Activated CD4-positive, alpha-beta T cell treated with anti-CD3 and anti-CD28 coated beads for 48 hours (primary cell): ENCODE measurements around the gene CEP95.
"Not testable (repeated sequence)": the region's sequence is repeated elsewhere in the genome, so short reads cannot be mapped to it uniquely, and the experiment has no call there.

ENCODE experiments used
- DNase-seq: peaks from one replicate; pipeline ENCODE4 v3.0.0-alpha.2; 2020

CEP95 gene, protein sequence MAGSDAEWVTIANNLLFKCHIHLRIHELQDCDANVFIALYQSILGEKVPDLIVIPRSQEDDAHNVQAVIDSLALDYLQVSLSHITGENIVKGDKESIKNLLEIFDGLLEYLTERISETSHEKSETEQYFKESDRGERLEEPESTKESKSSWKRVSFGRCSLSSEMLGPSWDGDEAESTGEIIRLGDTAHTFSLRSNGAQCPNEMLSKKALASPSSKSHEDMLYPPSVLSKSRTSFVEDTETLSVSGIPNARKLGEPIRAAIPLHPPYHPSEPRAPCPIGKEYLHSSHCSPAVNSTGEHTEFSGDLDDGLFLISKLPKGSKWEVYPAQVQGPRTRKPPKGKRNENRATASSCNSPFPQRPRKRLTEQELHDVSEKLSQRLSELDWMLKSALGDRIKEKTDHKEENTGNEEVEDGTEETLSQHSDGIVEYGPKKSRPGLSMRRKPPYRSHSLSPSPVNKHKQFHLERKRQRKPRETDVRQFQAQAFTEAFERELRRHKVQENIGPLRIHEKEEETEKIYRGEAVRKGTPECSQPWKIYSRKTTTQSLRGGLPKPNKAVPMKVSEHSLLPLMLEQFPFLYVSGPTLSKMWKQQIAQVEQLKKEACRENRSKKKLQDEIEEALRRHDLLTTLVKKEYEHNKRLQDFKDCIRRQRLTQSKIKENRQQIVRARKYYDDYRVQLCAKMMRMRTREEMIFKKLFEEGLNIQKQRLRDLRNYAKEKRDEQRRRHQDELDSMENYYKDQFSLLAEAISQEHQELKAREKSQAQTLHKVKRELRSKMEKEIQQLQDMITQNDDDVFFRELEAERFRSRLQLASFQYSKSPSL

DNA sequence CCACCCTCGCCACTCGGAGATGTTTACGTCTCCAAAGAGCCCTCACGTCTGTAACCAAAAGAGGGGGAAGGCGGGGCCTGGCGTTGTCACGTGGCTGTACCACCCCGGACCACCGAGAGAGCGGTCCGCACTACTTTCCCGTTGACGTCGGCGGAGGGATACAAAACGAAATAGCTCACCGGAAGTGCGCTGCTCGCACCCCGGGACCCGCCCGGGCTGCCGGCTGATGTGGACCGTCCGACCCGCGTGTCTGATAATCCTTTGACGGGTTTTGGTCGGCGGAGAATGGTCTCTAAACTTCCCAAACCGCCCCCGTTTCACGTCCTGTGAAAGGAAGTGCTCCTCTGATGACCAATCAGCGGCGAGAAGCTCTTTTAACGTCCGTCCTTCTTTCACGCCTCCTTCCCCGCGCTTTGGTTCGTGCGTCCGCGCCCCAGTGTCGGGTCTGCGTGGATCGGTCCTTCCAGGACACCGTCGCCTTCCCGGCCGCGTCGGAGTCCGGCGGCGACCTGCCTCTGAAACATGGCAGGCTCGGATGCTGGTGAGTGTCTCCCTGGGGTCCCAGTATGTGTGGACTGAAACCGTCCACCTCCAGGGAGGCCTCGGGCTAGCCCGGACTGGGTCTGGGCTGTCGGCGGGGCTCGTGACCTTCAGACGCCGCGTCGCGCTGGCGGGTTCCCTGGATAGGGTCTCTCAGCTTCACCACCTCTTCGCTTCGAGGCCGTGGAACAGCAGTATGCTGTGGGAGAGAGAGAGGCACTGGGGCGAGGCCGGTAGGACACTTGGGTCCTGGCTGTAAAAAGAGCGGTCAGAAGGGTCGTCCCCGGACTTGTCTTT, at the start of gene CEP95:
Gene CEP95, plus strand, starts transcription at position 402 of the 837 bp plus-strand sequence. Its CDS starts 121 bp downstream, at position 523.
- DNase-seq = peak; percentile 97

DNA sequence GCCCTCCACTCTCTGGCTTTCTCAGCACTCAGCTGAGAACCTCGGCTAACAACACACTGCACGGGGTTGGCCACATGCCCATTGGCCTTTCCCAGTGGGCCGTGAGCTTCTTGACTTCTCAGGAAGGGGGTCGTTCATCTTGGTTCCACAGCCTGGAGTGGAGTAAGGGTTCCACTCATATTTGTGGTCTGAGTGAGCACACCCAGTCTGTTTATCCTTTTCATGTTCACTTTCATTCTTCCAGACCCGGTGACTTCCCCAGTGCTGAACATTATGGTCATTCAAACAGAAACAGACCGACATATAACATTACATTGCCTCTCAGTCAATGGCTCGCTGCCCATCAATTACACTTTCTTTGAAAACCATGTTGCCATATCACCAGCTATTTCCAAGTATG, 49.6 kb upstream of the CEP95 start:
- DNase-seq = no peak

DNA sequence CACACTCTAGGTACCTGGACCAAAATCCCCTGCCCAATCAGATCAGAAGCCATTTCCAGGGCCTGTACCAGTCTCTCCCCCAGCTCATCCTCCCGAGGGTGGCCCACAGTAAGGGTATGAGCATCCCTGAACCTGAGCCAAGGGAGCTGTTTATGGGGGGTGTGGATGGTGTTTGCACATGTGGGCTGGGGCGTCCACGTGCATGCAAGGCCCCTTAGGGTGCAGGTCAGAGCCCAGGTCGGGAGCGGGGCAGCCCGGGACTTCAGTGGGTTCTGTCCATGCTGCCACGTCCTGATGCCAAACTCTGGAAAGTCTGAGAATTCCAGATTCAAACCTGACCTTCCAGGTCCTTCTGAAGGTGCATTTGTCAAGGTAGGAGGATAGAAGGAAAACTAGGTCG, 48.0 kb upstream of the CEP95 start:
- no peak for DNase-seq

DNA sequence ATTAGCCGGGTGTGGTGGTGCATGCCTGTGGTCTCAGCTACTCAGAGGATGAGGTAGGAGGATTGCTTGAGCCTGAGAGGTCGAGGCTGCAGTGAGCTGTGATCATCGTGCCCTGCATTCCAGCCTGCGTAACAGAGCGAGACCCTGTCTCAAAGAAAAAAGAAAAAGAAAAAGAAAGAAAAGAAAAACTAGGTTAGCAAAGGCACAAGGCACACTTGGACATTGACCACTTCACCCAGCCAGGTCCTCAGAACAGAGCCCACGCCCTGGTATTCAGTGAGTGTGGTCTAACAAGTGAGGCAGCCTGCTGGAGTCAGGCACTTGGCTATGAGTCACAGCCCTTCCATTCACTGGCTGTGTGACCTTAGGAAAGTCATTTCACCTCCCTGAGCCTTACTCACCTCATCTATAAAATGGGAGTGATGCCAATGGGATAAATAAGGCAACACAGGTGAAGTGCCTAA, 47.5 kb upstream of the CEP95 start:
- no peak for DNase-seq

DNA sequence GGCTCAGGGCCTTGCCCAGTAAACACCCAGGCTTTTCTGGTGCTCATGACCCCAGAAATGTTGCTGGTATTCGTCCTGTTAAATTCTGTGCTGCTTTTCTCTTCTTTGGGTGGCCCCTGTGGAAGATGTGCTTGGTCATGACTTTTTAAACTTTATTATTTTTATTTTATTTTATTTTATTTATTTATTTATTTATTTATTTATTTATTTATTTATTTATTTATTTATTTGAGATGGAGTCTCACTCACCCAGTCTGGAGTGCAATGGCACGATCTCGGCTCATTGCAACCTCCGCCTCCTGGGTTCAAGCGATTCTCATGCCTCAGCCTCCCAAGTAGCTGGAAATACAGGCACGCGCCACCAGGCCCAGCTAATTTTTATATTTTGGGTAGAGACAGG, 47.0 kb upstream of the CEP95 start:
- not testable (repeated sequence) for DNase-seq

DNA sequence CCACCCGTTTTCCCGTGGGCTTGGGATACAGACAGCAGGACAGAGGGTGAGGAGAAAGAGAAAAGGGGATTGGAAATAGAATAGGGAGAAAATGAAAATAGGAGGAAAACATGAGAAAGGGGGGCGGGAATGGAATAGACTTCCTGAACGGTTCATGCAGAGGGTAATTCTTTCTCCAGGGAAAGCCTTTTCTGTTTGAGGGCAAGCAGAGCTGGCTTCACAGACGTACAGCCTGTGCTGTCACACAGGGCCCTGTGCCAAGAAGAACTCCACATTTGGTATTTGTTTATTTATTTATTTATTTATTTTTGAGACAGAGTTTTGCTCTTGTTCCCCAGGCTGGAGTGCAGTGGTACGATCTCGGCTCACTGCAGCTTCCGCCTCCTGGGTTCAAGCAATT, 45.8 kb upstream of the CEP95 start:
- DNase-seq = no peak

DNA sequence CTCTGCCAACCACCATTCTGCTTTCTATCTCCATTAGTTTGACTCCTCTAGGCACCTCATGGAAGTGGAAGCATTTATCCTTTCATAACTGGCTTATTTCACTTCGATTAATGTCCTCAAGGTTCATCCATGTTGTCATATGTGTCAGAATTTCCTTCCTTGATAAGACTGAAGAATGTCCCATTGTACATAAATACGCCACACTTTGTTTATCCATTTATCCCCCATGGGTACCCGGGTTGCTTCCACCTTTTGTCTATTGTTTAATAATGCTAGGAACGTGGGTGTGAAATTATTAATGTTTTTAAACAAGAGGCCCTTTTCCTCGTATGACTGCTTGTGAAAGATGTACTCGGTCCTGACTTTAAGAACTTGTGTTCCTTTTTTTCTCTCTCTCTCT, 45.0 kb upstream of the CEP95 start:
- no peak for DNase-seq

DNA sequence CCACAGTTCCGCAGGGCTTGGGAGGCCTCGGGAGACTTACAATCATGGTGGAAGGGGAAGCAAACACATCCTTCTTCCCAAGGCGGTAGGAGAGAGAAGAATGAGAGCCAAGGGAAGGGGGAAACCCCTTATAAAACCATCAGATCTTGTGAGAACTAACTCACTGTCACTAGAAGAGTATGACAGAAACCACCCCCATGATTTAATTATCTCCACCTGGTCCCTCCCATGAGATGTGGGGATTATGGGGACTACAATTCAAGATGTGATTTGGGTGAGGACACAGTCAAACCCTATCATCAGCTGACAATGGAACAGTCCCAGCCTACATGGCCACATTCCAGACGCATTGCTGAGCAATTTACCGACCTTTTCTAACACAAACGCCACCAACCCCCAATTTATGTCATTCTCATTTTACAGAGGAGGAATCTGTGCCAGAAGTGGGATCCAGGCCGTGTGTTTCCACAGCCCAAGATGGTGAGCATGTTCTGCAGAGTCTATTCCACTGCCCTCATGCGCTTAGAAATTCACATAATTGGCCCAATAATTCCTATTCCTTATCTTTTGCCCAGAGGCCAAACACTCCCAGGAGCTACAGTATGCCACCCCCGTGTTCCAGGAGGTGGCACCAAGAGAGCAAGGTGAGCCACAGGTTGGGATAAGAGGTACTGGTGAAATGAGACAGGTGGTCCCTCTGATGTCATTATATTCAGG, 40.6 kb upstream of the CEP95 start:
- no peak for DNase-seq

DNA sequence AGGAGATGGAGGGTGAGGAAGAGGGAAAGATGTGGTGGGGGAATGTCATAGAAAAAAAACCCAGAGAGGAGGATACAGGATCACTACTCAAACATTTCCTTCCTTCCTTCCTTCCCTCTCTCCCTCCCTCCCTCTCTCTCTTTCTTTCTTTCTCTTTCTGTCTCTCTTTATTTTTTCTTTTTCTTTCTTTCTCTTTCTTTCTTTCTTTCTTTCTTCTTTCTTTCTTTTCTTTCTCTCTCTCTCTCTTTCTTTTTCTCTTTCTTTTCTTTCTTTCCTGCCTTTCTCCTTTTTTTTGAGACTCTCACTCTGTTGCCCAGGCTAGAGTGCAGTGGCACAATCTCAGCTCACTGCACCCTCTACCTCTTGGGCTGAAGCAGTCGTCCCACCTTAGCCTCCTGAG, 39.9 kb upstream of the CEP95 start:
- DNase-seq = not testable (repeated sequence)

DNA sequence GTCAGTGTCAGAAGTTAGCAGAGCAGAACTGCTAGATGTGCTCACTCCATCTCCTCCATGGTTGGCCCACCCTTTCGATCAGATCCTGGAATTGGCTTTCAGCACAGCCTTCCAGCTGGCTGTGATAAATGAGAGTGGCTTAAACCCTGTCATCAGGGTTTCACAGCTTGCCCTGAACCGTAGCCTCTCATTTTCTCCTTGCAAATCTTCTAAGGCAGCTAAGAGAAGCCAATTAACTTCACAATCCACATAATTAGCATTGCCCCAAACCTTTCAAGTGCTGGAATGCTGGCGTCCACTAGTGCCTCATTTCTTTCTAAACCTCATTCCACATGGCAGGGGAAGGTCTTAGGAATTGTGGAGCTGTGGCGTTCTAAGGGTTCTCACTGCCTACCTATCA, 36.2 kb upstream of the CEP95 start:
- no peak for DNase-seq

DNA sequence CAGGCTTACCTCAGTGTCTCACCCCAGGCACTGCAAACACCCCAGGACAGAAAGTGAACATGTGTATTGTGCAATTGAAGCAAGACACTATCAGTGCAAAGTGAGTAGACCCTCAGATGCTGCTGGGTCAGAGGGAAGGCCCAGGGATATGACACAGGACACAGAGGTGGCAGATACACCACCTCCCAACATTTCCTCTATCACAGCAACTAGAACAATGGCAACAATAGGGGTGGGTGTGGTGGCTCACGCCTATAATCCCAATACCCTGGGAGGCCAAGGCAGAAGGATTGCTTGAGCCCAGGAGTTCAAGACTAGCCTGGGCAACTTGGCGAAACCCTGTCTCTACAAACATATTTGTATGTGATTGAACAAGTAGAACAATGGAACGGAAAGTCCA, 35.3 kb upstream of the CEP95 start:
- DNase-seq = no peak

DNA sequence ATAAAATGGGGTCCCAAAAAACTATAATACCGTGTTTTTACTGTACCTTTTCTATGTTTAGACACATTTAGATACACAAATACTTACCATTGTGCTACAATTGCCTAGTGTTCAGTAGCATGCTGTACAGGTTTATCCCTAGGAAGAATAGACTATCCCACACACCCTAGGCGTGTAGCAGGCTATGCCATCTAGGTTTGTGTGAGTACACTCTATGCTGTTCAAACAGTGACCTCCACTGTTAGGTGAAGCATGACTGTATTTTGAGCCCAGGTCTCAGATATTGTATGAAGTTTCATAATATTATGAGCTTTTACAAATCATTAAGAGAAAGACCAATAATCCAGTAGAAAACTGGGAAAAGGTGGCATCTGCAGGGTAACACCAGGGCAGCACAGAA, 34.2 kb upstream of the CEP95 start:
- DNase-seq = no peak

DNA sequence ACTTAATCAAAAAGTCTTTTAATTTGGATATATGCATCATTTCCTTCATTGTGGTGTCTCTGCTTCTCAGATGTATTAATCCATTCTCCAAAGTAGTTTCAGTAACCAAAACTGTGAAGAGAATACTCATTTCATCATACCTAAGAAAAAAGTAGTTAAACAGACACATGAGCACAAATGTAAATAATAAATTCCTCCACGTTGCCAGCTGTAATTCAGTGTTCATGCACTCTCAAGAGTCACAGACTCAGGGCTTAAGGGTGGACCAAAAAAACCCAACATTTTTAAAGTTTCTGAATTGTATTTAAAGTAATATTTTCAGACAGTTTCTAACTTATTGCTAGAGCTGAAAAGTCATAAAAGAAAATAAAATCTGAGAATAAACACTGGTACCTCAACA, 28.9 kb upstream of the CEP95 start:
- no peak for DNase-seq

DNA sequence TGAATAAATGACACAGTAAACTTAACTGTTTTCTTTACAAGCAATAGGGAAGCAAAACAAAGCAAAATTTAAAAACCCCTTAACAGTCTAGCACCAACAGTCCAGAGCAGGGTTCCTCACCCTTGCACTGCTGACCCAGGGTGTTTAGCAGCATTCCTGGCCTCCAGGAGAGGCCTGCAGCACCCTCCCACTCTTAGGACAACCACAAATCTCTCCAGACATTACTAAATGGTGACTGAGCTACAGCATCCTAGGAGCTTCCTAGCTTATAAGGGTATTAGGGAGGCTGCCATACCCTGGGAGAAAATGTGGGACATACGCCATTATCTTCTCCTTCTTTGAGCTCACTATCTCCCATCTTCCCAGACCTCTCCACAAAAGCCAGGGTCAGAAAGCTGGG, 25.8 kb upstream of the CEP95 start:
- DNase-seq = no peak

DNA sequence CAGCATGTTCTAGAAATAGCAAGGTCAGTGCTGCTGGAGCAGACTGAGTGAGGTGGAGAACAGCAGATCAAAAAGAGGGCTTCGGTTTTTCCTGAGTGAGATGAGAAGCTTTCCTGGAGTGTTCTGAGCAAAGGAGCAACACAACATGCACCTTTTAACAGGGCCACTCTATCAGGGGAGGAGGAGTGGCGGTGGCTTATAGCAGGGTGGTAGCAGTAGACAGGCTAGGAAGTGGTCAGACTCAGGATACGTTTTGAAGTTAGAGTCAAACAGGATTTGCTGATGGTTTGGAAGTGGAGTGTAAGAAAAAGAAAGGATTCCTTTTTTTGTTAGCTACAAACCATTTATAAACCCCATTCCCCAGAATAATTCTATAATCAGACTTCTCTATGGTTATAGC, 22.4 kb upstream of the CEP95 start:
- no peak for DNase-seq

DNA sequence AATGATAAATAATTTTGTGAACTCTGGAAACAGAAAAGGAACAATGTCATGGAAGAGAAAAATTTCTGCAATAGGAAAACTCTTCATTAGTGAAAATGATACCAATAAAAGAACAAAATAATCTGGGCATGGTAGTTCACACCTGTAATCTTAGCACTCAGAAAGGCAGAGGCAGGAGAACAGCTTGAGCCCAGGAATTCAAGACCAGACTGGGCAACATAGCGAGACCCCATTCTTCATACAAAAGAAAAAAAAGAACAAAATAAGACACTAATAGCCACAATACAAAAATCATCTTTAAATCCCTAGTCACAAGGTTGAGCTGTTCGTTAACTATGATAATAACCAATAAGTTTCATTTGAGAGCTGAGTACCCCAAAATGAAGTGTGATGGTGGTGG, 18.5 kb upstream of the CEP95 start:
- DNase-seq = no peak

DNA sequence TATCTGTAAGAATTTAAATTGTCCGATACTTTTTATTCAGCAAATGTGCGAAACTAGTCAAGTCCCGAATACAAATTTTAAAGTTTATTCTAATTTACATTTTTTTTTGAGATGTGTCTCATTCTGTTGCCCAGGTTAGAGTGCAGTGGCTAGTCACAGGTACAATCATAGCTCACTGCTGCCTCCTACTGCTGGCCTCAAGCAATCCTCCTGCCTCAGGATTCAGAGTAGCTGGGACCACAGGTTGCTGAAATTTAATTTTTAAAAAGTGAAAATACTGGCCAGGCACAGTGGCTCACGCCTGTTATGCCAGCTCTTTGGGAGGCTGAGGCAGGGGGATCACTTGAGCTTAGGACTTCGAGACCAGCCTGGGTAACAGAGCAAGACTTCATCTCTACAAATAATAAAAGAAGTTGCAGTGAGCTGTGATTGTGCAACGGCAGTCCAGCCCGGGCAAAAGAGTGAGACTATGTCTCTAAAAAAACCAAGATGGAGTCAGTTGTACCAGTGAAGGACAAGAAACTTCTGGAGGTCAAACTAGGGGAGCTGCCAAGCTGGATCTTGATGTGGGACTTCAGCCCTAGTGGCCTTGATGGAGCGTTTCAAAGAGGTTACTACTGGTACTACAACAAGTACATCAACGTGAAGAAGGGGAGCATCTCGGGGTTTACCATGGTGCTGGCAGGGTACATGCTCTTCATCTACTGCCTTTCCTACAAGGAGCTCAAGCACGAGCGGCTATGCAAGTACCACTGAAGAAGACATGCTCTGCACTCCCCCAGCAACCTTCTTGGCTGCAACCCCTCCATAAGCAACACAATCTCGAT, 15.5 kb upstream of the CEP95 start:
- DNase-seq = peak; percentile 71

DNA sequence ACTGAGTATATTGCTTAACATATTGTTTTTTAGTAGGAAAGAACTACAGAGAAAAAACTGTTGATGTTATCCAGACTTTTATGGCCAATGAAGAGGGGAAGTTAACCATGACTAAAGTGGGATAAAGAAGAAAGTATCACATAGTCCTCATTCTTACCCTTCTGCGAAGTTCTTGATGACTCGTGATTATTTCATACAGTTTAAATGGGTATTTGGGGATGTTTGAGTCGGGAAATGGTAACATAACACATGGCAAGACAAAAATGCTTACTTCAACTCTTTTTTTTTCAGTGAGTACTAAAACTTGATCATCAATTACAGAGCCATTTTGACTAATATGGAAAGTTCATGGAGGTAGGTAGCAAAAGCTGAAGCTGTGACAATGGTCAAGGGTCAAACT, 14.8 kb upstream of the CEP95 start:
- DNase-seq = no peak

DNA sequence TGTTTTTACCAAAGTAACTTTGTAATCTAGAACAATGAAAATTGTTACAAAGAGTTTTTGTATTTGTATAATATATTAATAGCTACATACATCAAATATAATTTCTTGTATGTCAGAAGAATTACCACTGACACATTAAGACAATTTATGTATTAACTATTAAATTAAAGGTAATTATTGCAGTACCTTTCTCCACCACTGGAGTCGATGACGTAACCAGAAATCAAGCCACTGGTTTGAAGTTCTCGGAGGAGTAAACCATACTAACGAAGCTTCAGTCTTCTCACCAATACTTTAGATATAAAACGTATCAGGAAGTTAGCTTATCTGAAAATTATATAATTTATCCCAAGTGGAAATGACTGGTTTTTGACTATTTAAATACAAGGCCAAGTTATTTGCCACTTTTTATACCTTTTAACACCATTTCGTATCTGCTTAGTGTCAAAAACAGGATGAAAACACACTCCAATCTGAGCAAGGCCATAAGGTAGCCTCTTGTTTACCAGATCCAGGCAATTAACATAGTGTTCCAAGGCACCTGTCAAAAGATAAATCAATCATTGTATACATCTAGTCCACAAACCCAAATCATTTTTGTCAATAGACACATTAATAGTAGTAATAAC, 14.2 kb upstream of the CEP95 start:
- peak; percentile 33 for DNase-seq

DNA sequence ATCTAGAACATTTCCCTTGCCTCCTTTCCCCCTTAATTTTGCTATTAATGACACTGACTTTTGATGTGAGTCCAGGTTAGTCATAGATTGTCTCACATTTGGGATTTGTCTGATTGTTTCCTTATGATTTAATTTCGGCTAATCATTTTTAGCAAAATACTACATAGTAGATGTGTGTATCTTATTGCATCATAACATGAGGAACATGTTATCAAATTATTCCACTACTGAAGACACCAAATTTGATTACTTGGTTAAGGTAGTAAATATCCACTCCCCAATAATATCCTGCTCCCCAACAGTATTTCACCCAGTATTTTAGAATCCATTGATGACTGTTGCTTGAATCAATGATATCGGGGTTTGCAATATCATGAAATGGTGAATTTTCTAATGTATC, 12.7 kb upstream of the CEP95 start:
- DNase-seq = no peak

DNA sequence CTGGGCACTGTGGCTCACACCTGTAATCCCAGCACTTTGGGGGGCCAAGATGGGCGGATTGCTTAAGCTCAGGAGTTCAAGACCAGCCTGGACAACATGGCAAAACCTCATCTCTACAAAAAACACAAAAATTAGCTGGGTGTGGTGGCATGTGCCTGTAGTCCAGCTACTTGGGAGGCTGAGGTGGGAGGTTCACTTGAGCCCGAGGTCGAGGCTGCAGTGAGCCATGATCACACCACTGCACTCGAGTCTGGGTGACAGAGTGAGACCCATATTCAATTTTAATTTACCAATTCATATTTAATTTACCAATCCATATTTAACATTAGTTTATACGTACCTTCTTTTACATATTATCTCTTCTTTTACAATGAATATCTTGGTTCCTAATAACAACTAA, 11.5 kb upstream of the CEP95 start:
- DNase-seq = not testable (repeated sequence)
